Nephron (organoid): ENCODE results near the gene LPAR6.

ENCODE experiments used
- H3K27ac Mint-ChIP-seq, 3 experiments: 2 replicates each; pipeline ENCODE4 v1.8.0; 2020; ENCODE audit warnings: mixed read lengths in 3 of 3, mild to moderate bottlenecking in 2 of 3, moderate library complexity in 1 of 3
- H3K27me3 Mint-ChIP-seq: 2 replicates; pipeline ENCODE4 v1.8.0; 2021; ENCODE audit warnings: low read depth, mild to moderate bottlenecking, moderate library complexity, mixed read lengths
- H3K36me3 Mint-ChIP-seq: 2 replicates; pipeline ENCODE4 v1.8.0; 2020; ENCODE audit warnings: low read depth, mixed read lengths
- H3K4me1 Mint-ChIP-seq: 2 replicates; pipeline ENCODE4 v1.8.0; 2020; ENCODE audit warnings: mixed read lengths
- H3K4me3 Mint-ChIP-seq, 3 experiments: 2 replicates each; pipeline ENCODE4 v1.8.0; 2020; ENCODE audit warnings: mild to moderate bottlenecking in 3 of 3, mixed read lengths in 3 of 3, moderate library complexity in 2 of 3
- H3K9me3 Mint-ChIP-seq: 2 replicates; pipeline ENCODE4 v1.8.0; 2020; ENCODE audit warnings: mixed read lengths
- CTCF ChIP-seq, 3 experiments: fragments of 200-600 bp; sonication (generic); IDR thresholded peaks; one replicate each; pipeline ENCODE4 v1.5.0; 2021; ENCODE audit warnings: antibody characterized with exemption in 3 of 3; ENCODE audit not compliant: unreplicated experiment in 3 of 3

The LPAR6 gene

GRCh38 chr13:48380581-48380980, 32.3 kb downstream of the LPAR6 start:
- Mint-ChIP-seq H3K27me3 (no peaks in the 10 kb centered on the region), H3K9me3 (no peaks in the 10 kb centered on the region), H3K36me3 (peaks cover 34% of the 10 kb centered on the region), H3K4me3 (no peak overlapping the region), H3K4me1 (no peaks in the 10 kb centered on the region), H3K27ac (no peak overlapping the region)
- TF ChIP-seq CTCF (IDR thresholded peaks at IDR 0.05; ENCODE audit: unreplicated experiment in 3 of 3) = no peak

- Mint-ChIP-seq H3K27me3 (no peaks in the 10 kb centered on the region), H3K36me3 (peaks cover 48% of the 10 kb centered on the region), H3K9me3 (no peaks in the 10 kb centered on the region), H3K4me3 (no peak overlapping the region), H3K27ac (no peak overlapping the region), H3K4me1 (no peaks in the 10 kb centered on the region)
- no peak for TF ChIP-seq CTCF (IDR thresholded peaks at IDR 0.05; ENCODE audit: unreplicated experiment in 3 of 3)
Observed at GRCh38 chr13:48377857-48378256, 35.1 kb downstream of the LPAR6 start.

- Mint-ChIP-seq H3K9me3 (no peaks in the 10 kb centered on the region), H3K27me3 (no peaks in the 10 kb centered on the region), H3K36me3 (peaks cover 34% of the 10 kb centered on the region), H3K4me3 (no peak overlapping the region), H3K4me1 (no peaks in the 10 kb centered on the region), H3K27ac (no peak overlapping the region)
- TF ChIP-seq CTCF (IDR thresholded peaks at IDR 0.05; ENCODE audit: unreplicated experiment in 3 of 3) = no peak
Observed at GRCh38 chr13:48370815-48371214, 42.1 kb downstream of the LPAR6 start.

GRCh38 chr13:48369988-48370387, 42.9 kb downstream of the LPAR6 start:
- no peak for TF ChIP-seq CTCF (IDR thresholded peaks at IDR 0.05; ENCODE audit: unreplicated experiment in 3 of 3)
- Mint-ChIP-seq H3K9me3 (no peaks in the 10 kb centered on the region), H3K4me3 (no peak overlapping the region)

More at GRCh38 chr13:48369988-48370387, 42.9 kb downstream of the LPAR6 start:
- H3K4me1 Mint-ChIP-seq = no peaks in the 10 kb centered on the region
- H3K36me3 Mint-ChIP-seq = peaks cover 32% of the 10 kb centered on the region
- no peak overlapping the region for H3K27ac Mint-ChIP-seq
- H3K27me3 Mint-ChIP-seq = no peaks in the 10 kb centered on the region
